Choroid plexus epithelial cell (primary cell): Measurements from ENCODE around the gene DVL1.

Source experiments
- DNase-seq: peaks from one replicate; pipeline ENCODE4 v3.0.0-alpha.2; 2010; ENCODE audit warnings: low read depth
- H3K4me3 ChIP-seq: 2 replicates; pipeline ENCODE4 v1.5.1; 2011; ENCODE audit warnings: low read depth, mild to moderate bottlenecking, control low read depth, low read length, moderate library complexity
- CTCF ChIP-seq: conservative IDR thresholded peaks from 2 replicates; pipeline ENCODE4 v1.5.1; 2011; ENCODE audit warnings: low read depth, mild to moderate bottlenecking, control low read depth, inconsistent platforms, low read length, moderate library complexity

Gene DVL1

GRCh38 chr1:1334835-1335234 is 14.4 kb downstream of the DVL1 start:
- no peak for TF ChIP-seq CTCF
- H3K4me3 ChIP-seq: no peak overlapping the region
- no peak for DNase-seq

- no peak overlapping the region for H3K4me3 ChIP-seq
- no peak for TF ChIP-seq CTCF
- DNase-seq: no peak
Observed at GRCh38 chr1:1333551-1334241, 15.5 kb downstream of the DVL1 start.

GRCh38 chr1:1332774-1333480 is 16.3 kb downstream of the DVL1 start:
- DNase-seq: no peak
- TF ChIP-seq CTCF: no peak
- H3K4me3 ChIP-seq: no peak overlapping the region

- H3K4me3 ChIP-seq: no peak overlapping the region
- DNase-seq: no peak
- no peak for TF ChIP-seq CTCF
Observed at GRCh38 chr1:1332031-1332755, 17.0 kb downstream of the DVL1 start.

GRCh38 chr1:1331068-1331965 is 17.9 kb downstream of the DVL1 start, which contains the start of gene TAS1R3:
TSS of gene TAS1R3 (plus strand) at chr1:1331280. CDS start at chr1:1331346, 66 bp downstream.
- no peak for TF ChIP-seq CTCF
- DNase-seq: no peak
- no peak within 1 kb of the TSS for H3K4me3 ChIP-seq

- H3K4me3 ChIP-seq: no peak overlapping the region
- no peak for TF ChIP-seq CTCF
- DNase-seq: no peak
Observed at GRCh38 chr1:1330366-1331067, 18.7 kb downstream of the DVL1 start.
